ENCODE results near the gene RUNX3.

The RUNX3 gene

GRCh38 chr1:24941564-24941963 lies 11.5 kb upstream of the RUNX3 start:
- CTCF ChIA-PET = interaction anchor here (0.7 to 1.0 kb wide), 2 partner anchors 8 to 14 kb away, joined by 3 to 4 read pairs; no protein-coding TSS in a partner anchor

GRCh38 chr1:24940231-24940630 lies 10.2 kb upstream of the RUNX3 start:
- ChIA-PET POLR2A (no interaction called here), CTCF (interaction anchor here (1.4 kb wide), 1 partner anchor 11 kb away, joined by 6 read pairs; no protein-coding TSS in a partner anchor)
- H3K36me3 ChIP-seq (ENCODE audit: control insufficient read depth in 2 of 2, insufficient read depth in 1 of 2, low read length in 2 of 2) = no peaks in the 10 kb centered on the region
- H3K4me3 ChIP-seq (ENCODE audit: low read depth, low read length) = no peak overlapping the region
- no peaks in the 10 kb centered on the region for H3K4me1 ChIP-seq (ENCODE audit: control insufficient read depth, insufficient read depth, low read length)
- no peaks in the 10 kb centered on the region for H3K9me3 ChIP-seq (ENCODE audit: control insufficient read depth, insufficient read depth, low read depth, low read length)
- no peak overlapping the region for H3K27ac ChIP-seq (ENCODE audit: extremely low read depth, low read depth, low read length)
- TF ChIP-seq ZNF184 (tag by site-specific recombination; IDR thresholded peaks at IDR 0.05) = no peak
- TF ChIP-seq ZNF768 (tag by site-specific recombination; IDR thresholded peaks at IDR 0.05) = no peak
- TF ChIP-seq ZNF221 (tag by site-specific recombination; IDR thresholded peaks at IDR 0.05; ENCODE audit: borderline replicate concordance) = no peak
- no peak for TF ChIP-seq ZNF112 (tag by site-specific recombination; IDR thresholded peaks at IDR 0.05)
- TF ChIP-seq ZFP3 (tag by site-specific recombination; IDR thresholded peaks at IDR 0.05; ENCODE audit: low read depth) = no peak
- no peak for TF ChIP-seq ZNF18 (tag by site-specific recombination; IDR thresholded peaks at IDR 0.05)
- TF ChIP-seq FEZF1 (tag by site-specific recombination; IDR thresholded peaks at IDR 0.05) = no peak
- no peak for TF ChIP-seq ZNF10 (tag by site-specific recombination; IDR thresholded peaks at IDR 0.05)
- no peak for TF ChIP-seq ZNF513 (tag by site-specific recombination; IDR thresholded peaks at IDR 0.05)
- TF ChIP-seq ZXDB (tag by site-specific recombination; IDR thresholded peaks at IDR 0.05) = no peak
- TF ChIP-seq ZNF692 (tag by site-specific recombination; IDR thresholded peaks at IDR 0.05) = no peak
- no peak for TF ChIP-seq EGR2 (tag by site-specific recombination; IDR thresholded peaks at IDR 0.05; ENCODE audit: low read depth)
- TF ChIP-seq ZNF362 (tag by site-specific recombination; IDR thresholded peaks at IDR 0.05) = no peak
- no peak for TF ChIP-seq ZNF704 (tag by site-specific recombination; IDR thresholded peaks at IDR 0.05)
- TF ChIP-seq KLF16 (tag by site-specific recombination; IDR thresholded peaks at IDR 0.05) = no peak
- TF ChIP-seq MYNN (tag by site-specific recombination; IDR thresholded peaks at IDR 0.05; ENCODE audit: borderline replicate concordance) = no peak
- no peak for TF ChIP-seq ZNF549 (tag by site-specific recombination; IDR thresholded peaks at IDR 0.05)
- no peak for TF ChIP-seq ZBTB10 (tag by site-specific recombination; IDR thresholded peaks at IDR 0.05)

More at GRCh38 chr1:24941564-24941963, 11.5 kb upstream of the RUNX3 start:
- Histone ChIP-seq H3K4me1 (ENCODE audit: control insufficient read depth, insufficient read depth, low read length) (no peaks in the 10 kb centered on the region), H3K4me3 (ENCODE audit: low read depth, low read length) (no peak overlapping the region), H3K9me3 (ENCODE audit: control insufficient read depth, insufficient read depth, low read depth, low read length) (no peaks in the 10 kb centered on the region), H3K27ac (ENCODE audit: extremely low read depth, low read depth, low read length) (no peak overlapping the region), H3K36me3 (ENCODE audit: control insufficient read depth in 2 of 2, insufficient read depth in 1 of 2, low read length in 2 of 2) (no peaks in the 10 kb centered on the region)
- TF ChIP-seq HOXA7 (CRISPR knock-in tag; IDR thresholded peaks at IDR 0.05; ENCODE audit: borderline replicate concordance) = no peak
- TF ChIP-seq YY2 (tag by site-specific recombination; IDR thresholded peaks at IDR 0.05) = no peak
- TF ChIP-seq ZNF449 (tag by site-specific recombination; IDR thresholded peaks at IDR 0.05) = no peak
- no peak for TF ChIP-seq SCRT1 (tag by site-specific recombination; IDR thresholded peaks at IDR 0.05; ENCODE audit: borderline replicate concordance)
- 0 out of 2 replicates have a peak, but pooled peaks have one; percentile 21 for TF ChIP-seq ZIC2 (tag by site-specific recombination; IDR thresholded peaks at IDR 0.05)
- TF ChIP-seq GLIS1 (tag by site-specific recombination; IDR thresholded peaks at IDR 0.05) = peak; percentile 87
- TF ChIP-seq ZNF341 (tag by site-specific recombination; IDR thresholded peaks at IDR 0.05; ENCODE audit: low read depth) = peak; percentile 63
- POLR2A ChIA-PET = no interaction called here

Measured in HEK293 (cell line).